ENCODE measurements around the gene SRPRA. TPM values are rescaled to one million over a fixed set of nuclear protein-coding genes. Genes with fewer than 3 reads are reported as not detected.

The SRPRA gene
- total RNA-seq, 4 donors from 2014 or later, result 64.9 to 90.0 (median 80.4) TPM

- no peak for TF ChIP-seq EP300 (IDR thresholded peaks at IDR 0.05)
- TF ChIP-seq, protein P1, sequence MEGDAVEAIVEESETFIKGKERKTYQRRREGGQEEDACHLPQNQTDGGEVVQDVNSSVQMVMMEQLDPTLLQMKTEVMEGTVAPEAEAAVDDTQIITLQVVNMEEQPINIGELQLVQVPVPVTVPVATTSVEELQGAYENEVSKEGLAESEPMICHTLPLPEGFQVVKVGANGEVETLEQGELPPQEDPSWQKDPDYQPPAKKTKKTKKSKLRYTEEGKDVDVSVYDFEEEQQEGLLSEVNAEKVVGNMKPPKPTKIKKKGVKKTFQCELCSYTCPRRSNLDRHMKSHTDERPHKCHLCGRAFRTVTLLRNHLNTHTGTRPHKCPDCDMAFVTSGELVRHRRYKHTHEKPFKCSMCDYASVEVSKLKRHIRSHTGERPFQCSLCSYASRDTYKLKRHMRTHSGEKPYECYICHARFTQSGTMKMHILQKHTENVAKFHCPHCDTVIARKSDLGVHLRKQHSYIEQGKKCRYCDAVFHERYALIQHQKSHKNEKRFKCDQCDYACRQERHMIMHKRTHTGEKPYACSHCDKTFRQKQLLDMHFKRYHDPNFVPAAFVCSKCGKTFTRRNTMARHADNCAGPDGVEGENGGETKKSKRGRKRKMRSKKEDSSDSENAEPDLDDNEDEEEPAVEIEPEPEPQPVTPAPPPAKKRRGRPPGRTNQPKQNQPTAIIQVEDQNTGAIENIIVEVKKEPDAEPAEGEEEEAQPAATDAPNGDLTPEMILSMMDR (IDR thresholded peaks at IDR 0.05), result peak in 3 of 5 experiments; percentile 5 to 61 (median 49)
- TF ChIP-seq POLR2A (IDR thresholded peaks at IDR 0.05), result peak in 1 of 2 donors; percentile 58
- H3K27me3 ChIP-seq, result no peaks in the 10 kb centered on the region
- H3K36me3 ChIP-seq, result peaks cover 0 to 25% (median 0%) of the 10 kb centered on the region in 3 donors
- peaks cover 0 to 36% (median 5%) of the 10 kb centered on the region in 4 donors for H3K4me1 ChIP-seq
- H3K4me3 ChIP-seq, result peak within 1 kb of the TSS; percentile 70 to 90 (median 79)
- DNase-seq (ENCODE audit: low spot score in 2 of 2), result peak; percentile 41 to 45
- H3K9me3 ChIP-seq, result no peaks in the 10 kb centered on the region
- H3K27ac ChIP-seq, result peak within 1 kb of the TSS; percentile 92 to 94 (median 93)
- 0% methylated on average over 42 to 48 of the region's 82 CpGs for WGBS, 2 donors
These were observed 14.3 kb upstream of the SRPRA start, which contains the start of gene TIRAP for GRCh38 chr11:126282736-126283591. Gene TIRAP, plus strand, starts transcription at chr11:126283093. Its CDS starts 7,802 bp downstream, at chr11:126290895.

DNA sequence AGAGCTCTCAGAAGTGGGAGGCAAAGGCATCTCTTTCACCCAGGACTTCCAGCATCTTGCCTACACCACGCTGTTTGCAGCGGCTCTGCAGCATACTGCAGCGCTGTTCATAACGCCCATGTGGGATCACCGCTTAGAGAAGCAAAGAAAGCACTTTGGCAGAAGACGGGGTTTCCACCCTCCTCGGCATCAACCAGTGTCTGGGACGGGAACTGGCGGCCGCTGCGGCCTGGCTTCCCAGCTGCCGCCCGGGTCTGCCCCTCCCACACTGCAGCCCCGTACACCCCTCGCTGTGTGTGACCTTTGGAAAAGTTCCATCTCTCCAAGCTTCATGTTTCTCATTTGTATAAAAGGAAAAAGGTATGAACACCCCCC, 13.7 kb upstream of the SRPRA start:
- Histone ChIP-seq H3K9me3 (no peaks in the 10 kb centered on the region), H3K4me3 (peak overlapping the region; percentile 70 to 90 (median 76)), H3K27ac (peak overlapping the region; percentile 92 to 94 (median 93)), H3K4me1 (peaks cover 0 to 36% (median 5%) of the 10 kb centered on the region in 4 donors), H3K36me3 (peaks cover 0 to 25% (median 0%) of the 10 kb centered on the region in 3 donors), H3K27me3 (no peaks in the 10 kb centered on the region)
- WGBS, 2 donors, result 1 to 2% methylated on average over 15 of the region's 15 CpGs
- TF ChIP-seq POLR2A (IDR thresholded peaks at IDR 0.05), result no peak
- no peak for TF ChIP-seq EP300 (IDR thresholded peaks at IDR 0.05)
- TF ChIP-seq, protein P1 (IDR thresholded peaks at IDR 0.05), result no peak
- peak in 1 of 2 donors; percentile 27 for DNase-seq (ENCODE audit: low spot score in 2 of 2)

- Histone ChIP-seq H3K9me3 (no peaks in the 10 kb centered on the region), H3K36me3 (peaks cover 0 to 27% (median 0%) of the 10 kb centered on the region in 3 donors), H3K4me1 (peaks cover 0 to 36% (median 5%) of the 10 kb centered on the region in 4 donors), H3K27me3 (no peaks in the 10 kb centered on the region), H3K27ac (peak overlapping the region; percentile 92 to 94 (median 93)), H3K4me3 (no peak overlapping the region)
- DNase-seq (ENCODE audit: low spot score in 2 of 2), result no peak
- WGBS, 2 donors, result 91 to 92% methylated on average over 10 of the region's 10 CpGs
- TF ChIP-seq POLR2A (IDR thresholded peaks at IDR 0.05), result no peak
- no peak for TF ChIP-seq EP300 (IDR thresholded peaks at IDR 0.05)
- TF ChIP-seq, protein P1 (IDR thresholded peaks at IDR 0.05), result no peak
These were observed 13.0 kb upstream of the SRPRA start for GRCh38 chr11:126281666-126282175.

GRCh38 chr11:126281245-126281644, 12.6 kb upstream of the SRPRA start:
- Histone ChIP-seq H3K27ac (no peak overlapping the region), H3K27me3 (no peaks in the 10 kb centered on the region), H3K4me1 (peaks cover 0 to 36% (median 5%) of the 10 kb centered on the region in 4 donors), H3K9me3 (no peaks in the 10 kb centered on the region), H3K4me3 (no peak overlapping the region), H3K36me3 (peaks cover 0 to 29% (median 0%) of the 10 kb centered on the region in 3 donors)
- WGBS, 2 donors, result 86 to 88% methylated on average over 6 of the region's 6 CpGs
- no peak for TF ChIP-seq POLR2A (IDR thresholded peaks at IDR 0.05)
- TF ChIP-seq, protein P1 (IDR thresholded peaks at IDR 0.05), result no peak
- no peak for TF ChIP-seq EP300 (IDR thresholded peaks at IDR 0.05)
- DNase-seq (ENCODE audit: low spot score in 2 of 2), result no peak

- 62 to 70% methylated on average over 5 of the region's 5 CpGs for WGBS, 2 donors
- Histone ChIP-seq H3K9me3 (no peaks in the 10 kb centered on the region), H3K4me3 (no peak overlapping the region), H3K36me3 (peaks cover 0 to 36% (median 0%) of the 10 kb centered on the region in 3 donors), H3K27me3 (no peaks in the 10 kb centered on the region), H3K27ac (no peak overlapping the region), H3K4me1 (peaks cover 0 to 36% (median 5%) of the 10 kb centered on the region in 4 donors)
- TF ChIP-seq, protein P1 (IDR thresholded peaks at IDR 0.05), result no peak
- TF ChIP-seq POLR2A (IDR thresholded peaks at IDR 0.05), result no peak
- TF ChIP-seq EP300 (IDR thresholded peaks at IDR 0.05), result no peak
- no peak for DNase-seq (ENCODE audit: low spot score in 2 of 2)
These were observed 11.9 kb upstream of the SRPRA start for GRCh38 chr11:126280595-126280994.

All from tibial nerve (tissue), 4 donors.